Naive thymus-derived CD8-positive, alpha-beta T cell (primary cell): ENCODE measurements around the gene SVEP1. TPM values are rescaled to one million over a fixed set of nuclear protein-coding genes. Genes with fewer than 3 reads are reported as not detected.
"Not testable (repeated sequence)": the region's sequence is repeated elsewhere in the genome, so short reads cannot be mapped to it uniquely, and the experiment has no call there.

ENCODE experiments used
- ATAC-seq, 2 donors: fragments of 150-1000 bp; cut with Tn5 transposase in 1 of 2; sonication (Bioruptor Pico), chemical (Tn5 transposase) in 1 of 2; 1 replicate in 1 of 2; 2 replicates in 1 of 2; pipeline ENCODE4 v1.10.0; 2021; ENCODE audit warnings: mild to moderate bottlenecking in 2 of 2, moderate library complexity in 2 of 2
- POLR2A ChIA-PET: fragments of 350-600 bp; sonication (Branson Sonifier 250); formaldehyde crosslinking; loops from one replicate; lab custom pipeline; 2021; ENCODE audit warnings: antibody characterized with exemption; lab: Charles Lee
- DNase-seq, 10 donors: peaks; one replicate each; pipeline versions ENCODE4 v3.0.0 to v3.0.0-alpha.2; 2020 to 2022
- H3K27ac Mint-ChIP-seq, 10 donors: one replicate each; pipeline ENCODE4 v1.8.0; 2020 to 2022; ENCODE audit warnings: mild to moderate bottlenecking in 10 of 10, mixed read lengths in 10 of 10, moderate library complexity in 4 of 10, inconsistent platforms in 1 of 10
- H3K27me3 Mint-ChIP-seq, 5 donors: one replicate each; pipeline ENCODE4 v1.8.0; 2021 to 2022; ENCODE audit warnings: mixed read lengths in 5 of 5
- H3K36me3 Mint-ChIP-seq, 3 donors: one replicate each; pipeline ENCODE4 v1.8.0; 2020 to 2022; ENCODE audit warnings: mixed read lengths in 3 of 3, mild to moderate bottlenecking in 2 of 3, inconsistent platforms in 1 of 3
- H3K4me1 Mint-ChIP-seq, 4 donors: one replicate each; pipeline ENCODE4 v1.8.0; 2021 to 2022; ENCODE audit warnings: mixed read lengths in 4 of 4
- H3K4me3 Mint-ChIP-seq, 10 donors: one replicate each; pipeline ENCODE4 v1.8.0; 2020 to 2022; ENCODE audit warnings: mild to moderate bottlenecking in 10 of 10, mixed read lengths in 10 of 10, moderate library complexity in 6 of 10, inconsistent platforms in 1 of 10
- H3K9me3 Mint-ChIP-seq, 9 donors: one replicate each; pipeline ENCODE4 v1.8.0; 2020 to 2022; ENCODE audit warnings: mixed read lengths in 9 of 9, mild to moderate bottlenecking in 3 of 9, inconsistent platforms in 1 of 9, moderate library complexity in 1 of 9
- polyA plus RNA-seq, 3 donors: library from polyadenylated mRNA; unstranded; fragments of 300-500 nt; fragmentation: Illumina TruSeq; gene quantifications; one replicate each; pipeline ENCODE4 v1.2.3, GENCODE V29; 2021
- total RNA-seq, 8 experiments: library from RNA in 2 of 8; stranded (reverse) in 2 of 8; gene quantifications; one replicate each; pipeline ENCODE4 v1.2.3 and lab custom pipeline; 2021 to 2026

SVEP1 gene
- total and polyA plus RNA-seq, 5 experiments from 2014 or later, result not detected

- no peak for ATAC-seq
- H3K36me3 Mint-ChIP-seq, result peaks cover 0 to 4% (median 2%) of the 10 kb centered on the region in 3 donors
- H3K4me1 Mint-ChIP-seq, result no peaks in the 10 kb centered on the region
- H3K27ac Mint-ChIP-seq, result no peak overlapping the region
- no peak for DNase-seq
- H3K27me3 Mint-ChIP-seq, result peaks cover 0 to 12% (median 1%) of the 10 kb centered on the region in 5 donors
- H3K9me3 Mint-ChIP-seq, result peaks cover 0 to 22% (median 10%) of the 10 kb centered on the region in 9 donors
- H3K4me3 Mint-ChIP-seq, result no peak overlapping the region
- POLR2A ChIA-PET, result interaction anchor here (0.5 kb wide), 1 partner anchor 87 kb away, joined by 4 read pairs; no protein-coding TSS in a partner anchor
Observed at GRCh38 chr9:110414471-110414870, 165.1 kb downstream of the SVEP1 start.

GRCh38 chr9:110410961-110411360 is 168.6 kb downstream of the SVEP1 start:
- peaks cover 0 to 12% (median 1%) of the 10 kb centered on the region in 9 donors for H3K9me3 Mint-ChIP-seq
- no peak overlapping the region for H3K4me3 Mint-ChIP-seq
- POLR2A ChIA-PET, result no interaction called here
- peak overlapping the region in 2 of 10 donors; percentile 9 to 21 for H3K27ac Mint-ChIP-seq
- DNase-seq (no peak), ATAC-seq (no peak)
- H3K36me3 Mint-ChIP-seq, result no peaks in the 10 kb centered on the region
- H3K27me3 Mint-ChIP-seq, result peaks cover 0 to 12% (median 1%) of the 10 kb centered on the region in 5 donors
- no peaks in the 10 kb centered on the region for H3K4me1 Mint-ChIP-seq

- no peak overlapping the region for H3K27ac Mint-ChIP-seq
- POLR2A ChIA-PET, result no interaction called here
- no peaks in the 10 kb centered on the region for H3K4me1 Mint-ChIP-seq
- ATAC-seq (no peak), DNase-seq (no peak)
- no peak overlapping the region for H3K4me3 Mint-ChIP-seq
- no peaks in the 10 kb centered on the region for H3K36me3 Mint-ChIP-seq
- H3K9me3 Mint-ChIP-seq, result peaks cover 0 to 6% (median 0%) of the 10 kb centered on the region in 9 donors
- peaks cover 0 to 6% (median 0%) of the 10 kb centered on the region in 5 donors for H3K27me3 Mint-ChIP-seq
Observed at GRCh38 chr9:110408598-110408997, 170.9 kb downstream of the SVEP1 start.

- H3K4me1 Mint-ChIP-seq, result no peaks in the 10 kb centered on the region
- no peaks in the 10 kb centered on the region for H3K36me3 Mint-ChIP-seq
- peaks cover 0 to 1% (median 0%) of the 10 kb centered on the region in 5 donors for H3K27me3 Mint-ChIP-seq
- POLR2A ChIA-PET, result no interaction called here
- no peak for DNase-seq
- ATAC-seq, result no peak
- no peak overlapping the region for H3K4me3 Mint-ChIP-seq
- no peak overlapping the region for H3K27ac Mint-ChIP-seq
- peaks cover 0 to 6% (median 0%) of the 10 kb centered on the region in 9 donors for H3K9me3 Mint-ChIP-seq
Observed at GRCh38 chr9:110405858-110406443, 173.6 kb downstream of the SVEP1 start.

- POLR2A ChIA-PET, result no interaction called here
- Mint-ChIP-seq H3K4me1 (no peaks in the 10 kb centered on the region), H3K9me3 (peaks cover 0 to 6% (median 0%) of the 10 kb centered on the region in 9 donors), H3K36me3 (no peaks in the 10 kb centered on the region), H3K4me3 (no peak overlapping the region), H3K27ac (no peak overlapping the region), H3K27me3 (peaks cover 0 to 1% (median 0%) of the 10 kb centered on the region in 5 donors)
- ATAC-seq, result no peak
- DNase-seq, result no peak
Observed at GRCh38 chr9:110404473-110404872, 175.1 kb downstream of the SVEP1 start.

- no peak for ATAC-seq
Observed at GRCh38 chr9:110399983-110400382, 179.6 kb downstream of the SVEP1 start.

GRCh38 chr9:110398992-110399391 is 180.5 kb downstream of the SVEP1 start:
- H3K27ac Mint-ChIP-seq, H3K27me3 Mint-ChIP-seq, H3K4me1 Mint-ChIP-seq, H3K36me3 Mint-ChIP-seq, ATAC-seq, H3K4me3 Mint-ChIP-seq, DNase-seq, POLR2A ChIA-PET: not testable (repeated sequence)
- peaks cover 0 to 11% (median 0%) of the 10 kb centered on the region in 9 donors for H3K9me3 Mint-ChIP-seq

More at GRCh38 chr9:110399983-110400382, 179.6 kb downstream of the SVEP1 start:
- no peaks in the 10 kb centered on the region for H3K27me3 Mint-ChIP-seq
- POLR2A ChIA-PET, result no interaction called here
- H3K27ac Mint-ChIP-seq, result no peak overlapping the region
- DNase-seq, result no peak
- no peaks in the 10 kb centered on the region for H3K36me3 Mint-ChIP-seq
- H3K9me3 Mint-ChIP-seq, result peaks cover 0 to 11% (median 0%) of the 10 kb centered on the region in 9 donors
- H3K4me1 Mint-ChIP-seq, result no peaks in the 10 kb centered on the region
- no peak overlapping the region for H3K4me3 Mint-ChIP-seq

- Mint-ChIP-seq H3K4me3 (no peak overlapping the region), H3K36me3 (no peaks in the 10 kb centered on the region), H3K4me1 (no peaks in the 10 kb centered on the region), H3K9me3 (peaks cover 0 to 3% (median 0%) of the 10 kb centered on the region in 9 donors), H3K27ac (no peak overlapping the region), H3K27me3 (peaks cover 0 to 10% (median 2%) of the 10 kb centered on the region in 5 donors)
- POLR2A ChIA-PET, result interaction anchor here (0.7 kb wide), 1 partner anchor 85 kb away, joined by 3 read pairs; no protein-coding TSS in a partner anchor
- ATAC-seq (no peak), DNase-seq (no peak)
Observed at GRCh38 chr9:110391826-110392485, 187.6 kb downstream of the SVEP1 start.

GRCh38 chr9:110389148-110389750 is 190.3 kb downstream of the SVEP1 start:
- no peak for ATAC-seq

GRCh38 chr9:110383491-110383890 is 196.1 kb downstream of the SVEP1 start:
- ATAC-seq (no peak), DNase-seq (no peak)
- H3K9me3 Mint-ChIP-seq, result peaks cover 0 to 7% (median 0%) of the 10 kb centered on the region in 9 donors
- no peaks in the 10 kb centered on the region for H3K36me3 Mint-ChIP-seq
- no peak overlapping the region for H3K4me3 Mint-ChIP-seq
- POLR2A ChIA-PET, result no interaction called here
- peaks cover 0 to 8% (median 2%) of the 10 kb centered on the region in 5 donors for H3K27me3 Mint-ChIP-seq
- no peaks in the 10 kb centered on the region for H3K4me1 Mint-ChIP-seq
- H3K27ac Mint-ChIP-seq, result no peak overlapping the region

More at GRCh38 chr9:110389148-110389750, 190.3 kb downstream of the SVEP1 start:
- Mint-ChIP-seq H3K9me3 (peaks cover 0 to 3% (median 0%) of the 10 kb centered on the region in 9 donors), H3K4me3 (no peak overlapping the region), H3K4me1 (no peaks in the 10 kb centered on the region), H3K36me3 (no peaks in the 10 kb centered on the region), H3K27ac (no peak overlapping the region), H3K27me3 (peaks cover 0 to 7% (median 2%) of the 10 kb centered on the region in 5 donors)
- no peak for DNase-seq
- POLR2A ChIA-PET, result no interaction called here

GRCh38 chr9:110382731-110383130 is 196.8 kb downstream of the SVEP1 start:
- ATAC-seq (no peak), DNase-seq (no peak)
- H3K4me3 Mint-ChIP-seq, result no peak overlapping the region
- POLR2A ChIA-PET, result no interaction called here
- H3K4me1 Mint-ChIP-seq, result no peaks in the 10 kb centered on the region
- H3K36me3 Mint-ChIP-seq, result no peaks in the 10 kb centered on the region
- peaks cover 0 to 15% (median 2%) of the 10 kb centered on the region in 5 donors for H3K27me3 Mint-ChIP-seq
- H3K9me3 Mint-ChIP-seq, result peaks cover 0 to 9% (median 0%) of the 10 kb centered on the region in 9 donors
- H3K27ac Mint-ChIP-seq, result no peak overlapping the region

- H3K27ac Mint-ChIP-seq, result no peak overlapping the region
- no peak overlapping the region for H3K4me3 Mint-ChIP-seq
- H3K4me1 Mint-ChIP-seq, result no peaks in the 10 kb centered on the region
- DNase-seq (no peak), ATAC-seq (no peak)
- no peaks in the 10 kb centered on the region for H3K27me3 Mint-ChIP-seq
- no peaks in the 10 kb centered on the region for H3K9me3 Mint-ChIP-seq
- POLR2A ChIA-PET, result no interaction called here
- no peaks in the 10 kb centered on the region for H3K36me3 Mint-ChIP-seq
Observed at GRCh38 chr9:110371411-110372007, 208.0 kb downstream of the SVEP1 start.
